ENCODE measurements around the gene DNAH1.

DNA sequence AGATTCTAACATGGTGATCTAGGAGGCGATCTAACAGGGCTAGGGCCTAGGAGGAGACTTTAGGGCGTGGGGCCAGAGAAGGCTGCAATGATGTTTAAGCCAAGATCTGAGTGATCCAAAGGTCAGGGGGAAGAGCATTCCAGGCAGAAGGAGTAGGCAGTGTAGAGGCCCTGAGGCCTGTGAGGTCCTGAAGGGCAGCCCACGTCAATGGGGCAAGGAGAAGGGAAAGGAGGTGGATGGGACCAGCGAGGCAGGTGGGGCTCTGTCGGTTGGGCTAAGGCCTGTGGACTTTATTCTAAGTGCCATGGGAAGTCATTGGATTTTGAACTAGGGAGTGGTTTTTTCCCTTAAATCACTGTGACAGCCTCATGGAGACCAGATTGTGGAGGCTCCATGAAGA, 10.2 kb upstream of the DNAH1 start:
- no peak for TF ChIP-seq EZH2 (IDR thresholded peaks at IDR 0.05; ENCODE audit: borderline replicate concordance)
- TF ChIP-seq, protein P1, sequence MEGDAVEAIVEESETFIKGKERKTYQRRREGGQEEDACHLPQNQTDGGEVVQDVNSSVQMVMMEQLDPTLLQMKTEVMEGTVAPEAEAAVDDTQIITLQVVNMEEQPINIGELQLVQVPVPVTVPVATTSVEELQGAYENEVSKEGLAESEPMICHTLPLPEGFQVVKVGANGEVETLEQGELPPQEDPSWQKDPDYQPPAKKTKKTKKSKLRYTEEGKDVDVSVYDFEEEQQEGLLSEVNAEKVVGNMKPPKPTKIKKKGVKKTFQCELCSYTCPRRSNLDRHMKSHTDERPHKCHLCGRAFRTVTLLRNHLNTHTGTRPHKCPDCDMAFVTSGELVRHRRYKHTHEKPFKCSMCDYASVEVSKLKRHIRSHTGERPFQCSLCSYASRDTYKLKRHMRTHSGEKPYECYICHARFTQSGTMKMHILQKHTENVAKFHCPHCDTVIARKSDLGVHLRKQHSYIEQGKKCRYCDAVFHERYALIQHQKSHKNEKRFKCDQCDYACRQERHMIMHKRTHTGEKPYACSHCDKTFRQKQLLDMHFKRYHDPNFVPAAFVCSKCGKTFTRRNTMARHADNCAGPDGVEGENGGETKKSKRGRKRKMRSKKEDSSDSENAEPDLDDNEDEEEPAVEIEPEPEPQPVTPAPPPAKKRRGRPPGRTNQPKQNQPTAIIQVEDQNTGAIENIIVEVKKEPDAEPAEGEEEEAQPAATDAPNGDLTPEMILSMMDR (IDR thresholded peaks at IDR 0.05; ENCODE audit: poor library complexity): no peak

Measured in hepatocyte (in vitro differentiated cells).